Vagina (tissue), 2 donors: ENCODE results near the gene CCDC83.

Experiments used
- CTCF ChIP-seq, 3 experiments: fragments of 450-650 bp in 2 of 3; fragments of 200-600 bp in 1 of 3; sonication (generic) in 1 of 3; IDR thresholded peaks; one replicate each; pipeline ENCODE4 v1.5.1; 2017 to 2019; ENCODE audit warnings: antibody characterized with exemption in 3 of 3, mild to moderate bottlenecking in 2 of 3, moderate library complexity in 2 of 3
- POLR2A ChIP-seq, 2 donors: fragments of 450-650 bp; IDR thresholded peaks; one replicate each; pipeline ENCODE4 v1.6.1; 2017; ENCODE audit warnings: antibody characterized with exemption in 2 of 2, mild to moderate bottlenecking in 2 of 2, moderate library complexity in 2 of 2

- TF ChIP-seq CTCF (IDR thresholded peaks at IDR 0.05) = no peak
- TF ChIP-seq POLR2A (IDR thresholded peaks at IDR 0.05) = no peak
These were observed 95.3 kb downstream of the CCDC83 start for GRCh38 chr11:85950317-85951048.
